HS-27A (cell line): Measurements from ENCODE around the gene IL1A.
"Not testable (repeated sequence)": the region's sequence is repeated elsewhere in the genome, so short reads cannot be mapped to it uniquely, and the experiment has no call there.

Source experiments
- DNase-seq: peaks from one replicate; pipeline ENCODE4 v3.0.0-alpha.2; 2012; ENCODE audit warnings: low read depth, missing footprints

Gene IL1A, protein sequence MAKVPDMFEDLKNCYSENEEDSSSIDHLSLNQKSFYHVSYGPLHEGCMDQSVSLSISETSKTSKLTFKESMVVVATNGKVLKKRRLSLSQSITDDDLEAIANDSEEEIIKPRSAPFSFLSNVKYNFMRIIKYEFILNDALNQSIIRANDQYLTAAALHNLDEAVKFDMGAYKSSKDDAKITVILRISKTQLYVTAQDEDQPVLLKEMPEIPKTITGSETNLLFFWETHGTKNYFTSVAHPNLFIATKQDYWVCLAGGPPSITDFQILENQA

DNA sequence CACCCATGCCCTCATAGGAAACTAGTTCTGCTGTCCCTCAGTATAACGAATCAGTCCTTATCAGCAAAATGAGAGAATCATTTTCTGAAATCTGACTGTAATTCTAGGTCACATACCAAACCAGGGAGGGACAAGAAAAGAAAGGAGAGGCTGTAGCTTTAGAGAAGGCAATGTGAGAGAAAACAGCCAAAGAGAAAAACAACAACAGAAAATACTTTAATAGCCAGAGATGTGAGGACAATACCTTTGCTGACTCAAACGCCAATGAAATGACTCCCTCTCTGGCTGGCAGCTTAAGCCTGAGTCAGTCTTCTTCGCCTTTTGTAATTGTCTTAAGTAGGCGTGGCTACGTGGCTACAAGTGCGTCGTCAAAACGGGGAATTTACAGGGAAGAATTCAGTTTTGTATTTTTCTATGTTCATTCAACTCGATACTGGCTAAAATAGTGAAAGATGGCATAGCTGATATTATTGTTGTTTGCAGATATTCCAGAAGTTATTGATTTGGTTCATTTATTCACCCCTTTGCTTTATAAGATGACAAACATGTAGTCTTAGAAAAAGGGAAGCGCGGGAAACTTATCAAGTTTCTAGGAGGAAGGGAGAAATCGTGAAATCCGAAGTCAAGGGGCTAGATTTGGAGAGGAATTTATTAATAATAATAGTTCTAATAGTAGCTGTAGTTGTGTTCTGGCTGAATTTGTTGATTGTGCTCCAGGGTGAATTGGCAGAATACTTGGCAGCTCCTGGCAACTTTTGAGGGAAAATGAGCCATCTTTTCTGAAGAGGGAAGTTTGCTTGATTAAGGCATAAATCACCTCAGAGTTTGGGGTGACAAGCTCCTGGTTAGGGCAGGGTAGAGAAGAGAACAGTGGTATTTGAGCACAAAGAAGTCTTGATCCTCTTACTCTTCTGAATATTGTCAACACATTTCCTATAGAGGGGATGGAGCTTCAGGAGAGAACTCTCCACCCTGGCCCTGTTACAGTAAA lies at the start of gene IL1A:
TSS of gene IL1A (minus strand) at position 295 of the 991 bp plus-strand sequence. CDS start 723 bp downstream, outside the sequence.
- DNase-seq = no peak

DNA sequence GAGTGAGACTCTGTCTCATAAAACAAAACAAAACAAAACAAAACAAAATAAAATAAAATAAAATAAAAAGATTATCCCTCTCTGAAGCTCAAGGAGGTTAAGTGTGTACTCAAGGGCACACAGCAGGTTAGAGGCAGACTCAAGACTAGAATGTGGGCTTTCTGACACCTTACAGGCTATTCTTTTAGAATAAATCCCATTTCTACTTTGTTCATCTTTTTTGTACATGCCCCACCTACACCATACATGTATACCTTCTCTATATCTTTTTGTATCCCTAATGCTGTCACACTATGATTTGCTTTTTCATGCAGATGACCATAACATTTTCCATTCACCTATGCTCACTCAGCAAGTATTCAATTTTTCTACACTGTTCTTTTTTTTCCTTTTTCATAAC lies 49.7 kb upstream of the IL1A start:
- no peak for DNase-seq

DNA sequence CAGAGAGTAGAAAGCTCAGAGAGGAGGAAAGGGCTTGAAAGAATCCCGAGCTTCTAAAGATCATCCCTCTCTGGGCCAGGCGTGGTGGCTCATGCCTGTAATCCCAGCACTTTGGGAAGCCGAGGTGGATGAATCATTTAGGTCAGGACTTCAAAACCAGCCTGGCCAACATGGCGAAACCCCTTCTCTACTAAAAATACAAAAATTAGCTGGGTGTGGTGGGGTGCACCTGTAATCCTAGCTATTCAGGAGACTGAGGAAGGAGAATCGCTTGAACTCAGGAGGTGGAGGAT lies 49.3 kb upstream of the IL1A start:
- not testable (repeated sequence) for DNase-seq

DNA sequence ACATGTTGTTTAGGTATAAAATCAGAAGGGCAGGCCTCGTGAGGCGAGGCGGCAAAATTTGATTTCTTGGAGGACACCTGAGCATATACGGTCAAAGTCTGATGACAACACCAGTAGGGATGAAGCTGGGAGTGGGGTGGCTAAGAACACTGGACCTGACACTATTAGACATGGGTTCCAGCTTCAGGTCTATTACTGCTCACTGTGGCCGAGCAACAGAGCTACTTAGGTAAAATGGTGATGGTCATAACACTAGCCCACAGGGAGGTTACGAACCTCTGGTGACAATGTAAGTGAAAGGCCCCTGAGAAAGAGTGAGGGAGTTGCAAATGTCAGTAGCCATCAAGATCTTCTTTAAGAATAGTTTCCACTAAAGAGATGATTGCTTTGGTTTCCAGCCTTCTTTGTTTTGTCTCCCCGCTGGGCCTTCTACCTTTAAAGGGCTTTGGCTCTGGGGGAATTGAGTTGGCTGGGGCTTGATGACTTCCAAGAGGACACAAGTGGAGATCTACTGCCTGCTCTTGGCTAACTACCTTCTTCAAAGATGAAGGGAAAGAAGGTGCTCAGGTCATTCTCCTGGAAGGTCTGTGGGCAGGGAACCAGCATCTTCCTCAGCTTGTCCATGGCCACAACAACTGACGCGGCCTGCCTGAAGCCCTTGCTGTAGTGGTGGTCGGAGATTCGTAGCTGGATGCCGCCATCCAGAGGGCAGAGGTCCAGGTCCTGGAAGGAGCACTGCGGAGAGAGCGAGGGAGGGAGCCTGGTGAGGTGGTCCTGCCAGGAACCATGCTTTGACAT lies 48.7 kb upstream of the IL1A start:
- no peak for DNase-seq

DNA sequence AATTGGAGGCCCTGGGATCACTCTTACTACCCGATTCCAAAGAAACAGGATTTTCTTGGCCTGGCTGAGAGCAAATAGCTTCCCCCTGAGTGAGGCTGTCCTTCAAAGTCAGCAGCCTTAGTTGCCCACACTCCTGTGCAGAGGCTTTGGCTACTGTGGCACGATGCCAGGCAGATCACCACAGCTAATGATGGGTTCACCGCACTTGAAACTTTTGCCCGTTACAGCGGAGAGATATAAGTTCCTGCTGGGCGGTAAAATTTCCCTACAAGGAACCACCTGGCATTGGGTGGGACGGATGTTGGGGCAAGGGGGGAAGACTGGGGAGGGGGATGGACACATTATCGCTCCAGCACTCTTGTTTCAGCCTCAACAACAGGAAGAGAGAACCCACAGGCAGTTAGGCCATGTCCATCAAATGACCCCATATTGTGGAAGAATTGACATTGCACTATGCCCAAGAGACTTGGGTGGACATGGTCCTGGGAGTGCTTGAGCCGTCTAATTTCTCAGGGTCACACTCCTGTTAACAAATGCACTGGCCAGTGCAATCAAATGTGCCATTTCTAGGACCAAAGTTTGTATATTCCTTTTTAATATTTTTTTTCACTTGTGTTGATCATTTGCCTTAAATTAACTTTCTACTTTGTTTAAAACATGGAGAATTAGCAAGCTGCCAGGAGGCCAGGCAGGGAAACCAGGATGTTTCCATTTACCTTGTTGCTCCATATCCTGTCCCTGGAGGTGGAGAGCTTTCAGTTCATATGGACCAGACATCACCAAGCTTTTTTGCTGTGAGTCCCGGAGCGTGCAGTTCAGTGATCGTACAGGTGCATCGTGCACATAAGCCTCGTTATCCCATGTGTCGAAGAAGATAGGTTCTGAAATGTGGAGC lies 47.9 kb upstream of the IL1A start:
- DNase-seq = no peak

DNA sequence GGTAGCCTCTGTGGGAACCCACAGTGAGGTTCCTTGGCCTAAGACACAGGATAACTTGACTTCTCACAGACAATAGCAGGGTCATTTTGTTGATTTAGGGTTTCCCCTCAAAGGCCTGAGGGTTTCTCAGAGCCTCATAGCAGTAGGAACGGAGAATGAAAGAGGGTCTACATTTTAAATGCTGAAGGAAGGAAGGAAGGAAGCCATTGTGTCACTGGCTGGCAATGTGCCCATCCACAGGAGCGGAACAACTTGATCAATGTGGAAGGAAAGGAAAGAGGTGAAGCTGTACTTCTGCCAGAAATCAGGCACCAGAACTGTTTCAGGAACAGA lies 47.2 kb upstream of the IL1A start:
- no peak for DNase-seq

DNA sequence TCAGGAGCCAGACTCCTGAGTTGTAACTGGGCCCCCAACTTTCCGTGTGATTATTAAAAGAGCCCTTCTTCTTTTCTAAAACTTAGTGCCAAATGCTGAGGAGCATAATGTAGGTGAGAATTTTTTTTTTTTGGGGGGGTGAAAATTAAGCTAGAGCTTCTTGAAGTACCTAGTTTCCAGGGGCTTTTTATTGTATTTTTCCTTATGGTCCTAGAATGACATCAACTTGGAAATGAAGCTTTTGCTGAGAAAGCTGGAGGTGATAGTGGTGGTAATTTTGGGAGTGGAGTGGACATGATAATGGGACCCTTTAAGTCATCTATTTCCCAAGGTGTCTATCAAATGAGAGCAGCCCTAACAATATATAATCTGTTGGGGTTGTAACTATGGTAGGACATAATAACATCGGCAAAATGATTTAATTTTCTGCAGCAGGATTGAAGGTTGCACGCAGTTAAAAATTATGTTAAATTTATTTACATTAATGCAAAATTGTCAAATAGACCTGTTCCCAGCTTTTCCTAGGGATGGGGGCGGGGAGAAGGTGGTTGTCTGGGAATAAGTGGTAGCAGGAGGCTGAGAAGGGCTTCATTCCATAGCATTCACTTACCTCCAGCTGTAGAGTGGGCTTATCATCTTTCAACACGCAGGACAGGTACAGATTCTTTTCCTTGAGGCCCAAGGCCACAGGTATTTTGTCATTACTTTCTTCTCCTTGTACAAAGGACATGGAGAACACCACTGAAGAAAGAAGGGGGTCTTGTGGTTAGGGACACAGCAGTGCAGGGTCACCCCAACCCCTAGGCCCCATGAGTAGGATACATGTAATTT lies 46.6 kb upstream of the IL1A start:
- DNase-seq = no peak

DNA sequence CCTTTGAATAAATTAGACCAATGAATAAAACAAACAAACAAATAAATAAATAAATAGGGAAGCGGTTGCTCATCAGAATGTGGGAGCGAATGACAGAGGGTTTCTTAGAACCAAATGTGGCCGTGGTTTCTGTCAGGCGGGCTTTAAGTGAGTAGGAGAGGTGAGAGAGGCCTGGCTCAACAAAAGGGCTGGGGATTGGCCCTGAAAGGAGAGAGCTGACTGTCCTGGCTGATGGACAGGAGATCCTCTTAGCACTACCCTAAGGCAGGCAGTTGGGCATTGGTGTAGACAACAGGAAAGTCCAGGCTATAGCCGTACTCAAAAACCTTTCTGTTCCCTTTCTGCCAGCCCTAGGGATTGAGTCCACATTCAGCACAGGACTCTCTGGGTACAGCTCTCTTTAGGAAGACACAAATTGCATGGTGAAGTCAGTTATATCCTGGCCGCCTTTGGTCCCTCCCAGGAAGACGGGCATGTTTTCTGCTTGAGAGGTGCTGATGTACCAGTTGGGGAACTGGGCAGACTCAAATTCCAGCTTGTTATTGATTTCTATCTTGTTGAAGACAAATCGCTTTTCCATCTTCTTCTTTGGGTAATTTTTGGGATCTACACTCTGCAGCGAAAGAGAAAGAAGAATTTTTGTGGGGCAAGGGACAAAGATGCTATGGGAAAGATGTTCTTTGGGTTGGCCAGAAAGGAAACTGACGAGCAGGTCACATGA lies 45.8 kb upstream of the IL1A start:
- no peak for DNase-seq

DNA sequence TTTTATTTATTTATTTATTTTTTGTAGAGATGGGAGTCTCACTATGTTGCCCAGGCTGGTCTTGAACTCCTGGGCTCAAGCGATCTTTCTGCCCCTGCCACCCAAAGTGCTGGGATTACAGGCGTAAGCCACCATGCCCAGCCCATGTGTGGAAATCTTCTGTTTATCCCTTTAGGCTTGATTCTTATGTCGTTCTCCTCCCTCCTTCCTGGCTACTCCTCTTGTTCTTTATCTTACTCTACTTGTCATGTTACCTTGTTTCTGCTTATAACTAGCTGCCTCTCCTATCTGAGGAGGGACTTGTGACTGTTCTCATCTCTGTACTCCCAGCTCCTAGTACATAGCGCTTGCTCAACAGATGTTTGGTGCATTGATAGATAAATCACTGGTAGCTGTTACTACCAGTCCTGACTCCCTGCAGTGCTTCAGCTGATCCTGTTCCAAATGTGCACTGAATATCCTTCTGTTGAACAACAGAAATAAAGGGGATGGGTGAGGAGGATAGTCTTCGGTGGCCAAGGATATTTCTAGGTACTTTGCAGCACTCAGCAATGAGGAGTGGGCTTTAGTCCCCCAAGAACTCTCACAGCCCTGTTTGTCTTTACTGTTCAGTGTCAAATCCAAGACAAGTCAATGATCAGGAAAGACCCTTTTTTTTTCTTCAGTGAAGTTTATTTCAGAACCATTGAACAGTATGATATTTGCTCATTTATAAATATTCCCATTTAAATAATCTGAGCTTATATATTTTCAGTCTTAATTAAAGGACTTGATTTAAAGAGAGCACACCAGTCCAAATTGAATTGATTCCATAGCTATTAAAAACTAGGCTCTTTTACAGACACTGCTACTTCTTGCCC lies 45.0 kb upstream of the IL1A start:
- no peak for DNase-seq

DNA sequence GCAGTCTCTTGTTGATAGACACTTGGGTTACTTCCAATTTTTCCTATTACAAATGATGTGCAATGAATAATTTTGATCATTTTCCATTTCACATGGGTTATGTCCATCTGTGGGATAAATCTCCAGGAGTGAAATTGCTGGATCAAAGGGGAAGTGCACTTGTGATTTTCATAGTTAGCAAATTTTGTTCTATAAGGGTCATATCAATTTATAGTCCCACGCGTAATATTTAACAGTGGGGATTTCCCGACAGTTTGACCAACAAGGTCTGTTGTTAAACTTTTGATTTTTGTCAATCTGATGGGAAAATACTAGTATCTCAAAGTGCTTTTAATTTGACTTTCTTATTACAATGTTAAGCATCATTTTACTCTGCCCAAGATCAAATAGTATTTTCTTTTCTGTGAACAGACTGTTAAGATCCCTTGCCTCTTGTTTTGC lies 44.0 kb upstream of the IL1A start:
- no peak for DNase-seq

DNA sequence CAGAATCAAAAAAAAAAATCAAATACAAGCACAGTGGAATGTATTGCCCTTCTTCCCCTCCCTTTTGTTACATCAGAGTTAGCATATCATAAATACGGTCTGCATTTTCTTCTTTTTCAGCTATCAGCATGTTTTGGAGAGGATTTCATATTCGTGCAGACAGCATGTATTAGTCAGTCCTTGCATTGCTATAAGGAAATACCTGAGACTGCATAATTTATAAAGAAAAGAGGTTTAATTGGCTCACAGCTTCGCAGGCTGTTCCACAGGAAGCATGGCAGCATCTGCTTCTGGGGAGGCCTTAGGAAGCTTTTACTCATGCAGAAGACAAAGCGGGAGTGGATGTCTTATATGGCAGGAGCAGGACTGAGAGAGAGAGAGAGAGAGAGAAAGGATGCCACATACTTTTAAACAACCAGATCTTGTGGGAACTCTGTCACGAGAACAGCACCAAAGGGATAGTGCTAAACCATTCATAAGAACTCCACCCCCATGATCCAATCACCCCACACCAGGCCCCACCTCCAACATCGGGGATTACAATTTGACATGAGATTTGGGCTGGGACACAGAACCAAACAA lies 43.4 kb upstream of the IL1A start:
- no peak for DNase-seq

DNA sequence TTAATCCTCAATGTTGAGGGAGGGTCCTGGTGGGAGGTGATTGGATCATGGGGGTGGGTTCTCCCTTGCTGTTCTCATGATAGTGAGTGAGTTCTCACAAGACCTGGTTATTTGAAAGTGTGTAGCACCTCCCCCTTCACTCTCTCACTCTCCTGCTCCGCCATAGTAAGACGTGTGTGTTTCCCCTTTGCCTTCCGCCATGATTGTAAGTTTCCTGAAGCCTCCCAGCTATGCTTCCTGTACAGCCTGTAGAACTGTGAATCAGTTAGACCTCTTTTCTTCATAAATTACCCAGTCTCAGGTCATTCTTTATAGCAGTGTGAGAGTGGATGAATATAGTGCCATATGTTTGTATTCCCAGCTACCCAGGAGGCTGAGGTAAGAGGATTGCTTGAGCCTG lies 42.7 kb upstream of the IL1A start:
- DNase-seq = no peak

DNA sequence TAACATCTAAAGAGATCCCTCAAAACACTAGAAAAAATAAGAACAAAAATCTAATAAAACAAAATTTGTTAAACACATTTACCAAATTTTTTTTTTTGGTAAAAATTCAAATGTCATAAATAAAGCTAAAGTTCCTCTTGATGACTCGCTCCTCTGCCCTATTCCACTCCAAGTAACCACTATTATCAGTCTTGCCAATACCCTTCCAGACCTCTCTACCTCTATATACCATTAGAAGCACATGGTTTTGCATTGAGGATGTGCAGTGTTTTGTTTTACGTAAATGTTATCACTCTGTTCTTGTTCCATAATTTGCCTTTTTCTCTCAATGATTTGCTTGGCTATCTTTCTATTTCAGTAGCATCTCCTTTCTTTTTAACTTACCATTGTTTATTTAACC lies 41.4 kb upstream of the IL1A start:
- DNase-seq = no peak

DNA sequence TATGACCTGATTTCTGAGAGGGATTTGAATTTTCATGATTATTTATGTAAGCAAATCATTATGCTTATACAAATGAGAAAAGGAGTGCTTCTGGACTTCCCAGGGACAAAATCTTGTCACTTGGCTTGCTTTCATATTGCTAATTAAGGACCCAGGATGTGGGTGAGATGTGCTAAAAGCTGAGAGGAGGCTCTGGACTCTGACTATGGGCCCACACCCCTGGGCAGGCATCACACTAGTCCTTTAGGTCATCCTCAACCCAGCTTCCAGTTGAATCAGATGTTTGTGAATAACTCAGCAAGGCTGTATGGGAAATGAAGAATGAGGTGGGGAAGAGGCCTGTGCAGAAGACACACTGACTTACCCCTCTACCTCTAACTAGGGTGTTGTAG lies 40.4 kb upstream of the IL1A start:
- no peak for DNase-seq

DNA sequence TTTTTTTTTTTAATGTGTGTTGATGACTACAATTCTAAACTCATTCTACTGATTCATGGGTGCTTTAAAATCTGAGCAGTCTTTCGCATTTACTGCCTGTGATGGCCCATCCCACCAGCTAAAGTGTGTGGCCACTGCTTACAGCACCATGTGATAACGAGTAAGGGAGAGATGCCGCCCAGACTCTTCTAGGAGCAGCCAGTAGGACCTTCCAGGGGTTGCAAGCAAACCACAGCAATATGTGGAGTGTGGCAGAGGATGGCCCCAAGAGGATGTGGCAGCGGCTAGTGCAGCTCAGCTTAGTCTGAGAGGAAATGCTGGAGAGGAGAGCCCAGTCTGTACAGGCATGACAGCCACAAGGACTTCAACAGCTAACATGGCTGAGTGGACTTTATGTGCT lies 37.4 kb upstream of the IL1A start:
- DNase-seq = no peak

DNA sequence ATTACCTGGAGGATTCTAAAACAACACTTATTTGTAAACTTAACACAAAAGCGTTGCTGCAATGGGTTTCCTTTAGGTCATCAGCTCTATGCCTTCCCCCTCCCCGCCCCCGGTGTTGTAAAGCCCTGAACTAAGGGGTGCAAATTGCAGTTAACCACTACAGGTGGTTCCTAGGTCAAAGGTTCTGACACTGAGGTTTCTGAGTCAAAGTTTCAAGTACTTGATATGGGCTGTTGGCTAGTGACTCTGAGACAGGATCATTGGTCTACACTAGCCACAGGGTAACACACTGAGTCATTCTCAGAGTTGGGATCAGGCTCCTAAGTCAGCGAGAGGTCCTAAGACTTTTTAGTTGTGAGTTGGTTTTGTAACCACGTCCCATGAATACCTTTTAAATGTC lies 36.8 kb upstream of the IL1A start:
- no peak for DNase-seq

DNA sequence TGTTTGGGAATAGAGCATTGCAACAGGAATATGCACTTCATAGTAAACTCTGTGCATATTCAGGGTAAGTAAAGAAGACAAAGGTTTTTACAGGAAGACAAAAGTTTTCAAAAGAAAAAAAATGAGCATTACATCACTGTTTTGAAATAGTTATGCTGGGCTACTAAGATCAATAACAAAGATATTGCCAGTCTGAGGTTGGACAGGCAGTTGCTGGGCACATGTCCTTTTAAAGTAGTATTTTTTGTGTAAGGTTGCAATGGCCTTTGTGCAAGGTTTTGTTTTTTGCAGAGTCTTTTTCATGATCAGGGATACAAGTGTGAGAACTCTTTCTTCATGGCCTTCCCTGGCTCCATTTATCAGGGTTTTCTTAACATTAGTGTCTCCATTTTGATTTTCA lies 36.0 kb upstream of the IL1A start:
- DNase-seq = no peak

DNA sequence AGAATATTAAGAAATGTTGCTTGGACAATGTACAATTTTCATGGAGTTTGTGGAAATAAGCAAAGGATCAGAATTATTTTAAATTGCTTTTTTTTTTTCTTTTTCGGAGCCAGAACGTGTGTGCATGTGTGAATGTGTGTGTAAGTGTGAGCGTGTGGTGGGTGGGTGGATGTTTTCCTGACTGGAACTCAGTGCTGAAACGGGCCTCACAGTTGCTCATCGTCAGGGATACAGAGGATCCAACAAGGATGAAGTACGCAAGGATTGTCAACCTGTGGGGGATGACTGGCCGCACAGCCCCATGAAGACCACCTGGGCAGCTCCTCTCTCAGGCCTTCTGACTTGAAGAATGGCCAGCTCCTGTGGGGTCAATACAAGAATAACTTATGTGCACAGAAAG lies 34.8 kb upstream of the IL1A start:
- DNase-seq = no peak
